ENCODE measurements around the gene UCKL1. TPM values are rescaled to one million over a fixed set of nuclear protein-coding genes. Genes with fewer than 3 reads are reported as not detected.

The UCKL1 gene
- total RNA-seq, 1 donor, result 21.0 TPM

DNA sequence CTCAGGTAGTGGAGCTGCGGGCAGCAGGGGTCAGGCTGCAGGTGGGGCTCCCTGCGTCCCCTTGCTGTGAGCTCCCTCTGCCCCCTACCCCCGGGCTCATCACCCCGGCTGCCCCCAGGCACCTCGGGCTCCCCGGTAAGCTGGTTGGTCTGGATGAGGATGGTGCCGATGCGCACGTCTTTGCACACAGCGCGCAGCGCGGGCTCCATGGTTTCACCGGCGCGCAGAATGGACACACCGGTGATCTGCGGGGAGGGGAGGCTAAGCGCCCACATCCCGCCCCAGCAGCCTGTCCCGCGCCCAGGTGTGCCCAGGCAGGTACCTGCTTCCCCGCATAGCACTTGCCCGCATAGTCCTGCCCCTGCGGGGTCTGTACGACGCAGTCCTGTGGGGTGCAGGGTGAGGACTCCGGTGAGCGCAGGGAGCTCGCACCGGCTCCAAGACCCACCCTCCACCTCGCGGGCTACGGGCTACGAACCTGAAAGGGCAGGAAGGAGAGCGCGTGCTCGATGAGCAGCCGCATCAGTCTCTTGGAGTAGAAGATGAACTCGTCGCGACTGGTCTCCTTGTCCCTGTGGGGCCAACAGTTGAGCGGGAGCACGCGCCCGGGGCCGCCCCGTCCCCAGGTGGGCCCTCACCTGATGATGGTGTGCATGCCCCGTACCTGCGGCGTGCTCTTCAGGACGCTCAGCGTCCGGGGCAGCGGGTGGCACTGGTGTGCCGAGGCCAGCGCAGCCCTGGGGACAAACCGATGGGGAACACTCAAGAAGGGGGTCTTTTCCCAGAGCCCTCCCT lies 15.5 kb downstream of the UCKL1 start:
- Histone ChIP-seq H3K4me1 (ENCODE audit: insufficient read depth, low read length) (no peaks in the 10 kb centered on the region), H4K20me1 (ENCODE audit: insufficient read depth, low read length) (peaks cover 57% of the 10 kb centered on the region), H2AFZ (ENCODE audit: low read length) (no peak overlapping the region), H3K4me3 (ENCODE audit: insufficient read depth, low read length) (no peak overlapping the region), H3K9me3 (ENCODE audit: low read depth, low read length) (no peaks in the 10 kb centered on the region), H3K4me2 (ENCODE audit: insufficient read depth, low read length) (no peak overlapping the region), H3K27me3 (ENCODE audit: insufficient read depth, low read length) (no peaks in the 10 kb centered on the region), H3K79me2 (ENCODE audit: insufficient read depth, low read length) (peaks cover 37% of the 10 kb centered on the region), H3K36me3 (ENCODE audit: insufficient read depth, low read length) (peaks cover 27% of the 10 kb centered on the region), H3K27ac (ENCODE audit: low read depth, low read length) (no peak overlapping the region)
- TF ChIP-seq, protein P1, sequence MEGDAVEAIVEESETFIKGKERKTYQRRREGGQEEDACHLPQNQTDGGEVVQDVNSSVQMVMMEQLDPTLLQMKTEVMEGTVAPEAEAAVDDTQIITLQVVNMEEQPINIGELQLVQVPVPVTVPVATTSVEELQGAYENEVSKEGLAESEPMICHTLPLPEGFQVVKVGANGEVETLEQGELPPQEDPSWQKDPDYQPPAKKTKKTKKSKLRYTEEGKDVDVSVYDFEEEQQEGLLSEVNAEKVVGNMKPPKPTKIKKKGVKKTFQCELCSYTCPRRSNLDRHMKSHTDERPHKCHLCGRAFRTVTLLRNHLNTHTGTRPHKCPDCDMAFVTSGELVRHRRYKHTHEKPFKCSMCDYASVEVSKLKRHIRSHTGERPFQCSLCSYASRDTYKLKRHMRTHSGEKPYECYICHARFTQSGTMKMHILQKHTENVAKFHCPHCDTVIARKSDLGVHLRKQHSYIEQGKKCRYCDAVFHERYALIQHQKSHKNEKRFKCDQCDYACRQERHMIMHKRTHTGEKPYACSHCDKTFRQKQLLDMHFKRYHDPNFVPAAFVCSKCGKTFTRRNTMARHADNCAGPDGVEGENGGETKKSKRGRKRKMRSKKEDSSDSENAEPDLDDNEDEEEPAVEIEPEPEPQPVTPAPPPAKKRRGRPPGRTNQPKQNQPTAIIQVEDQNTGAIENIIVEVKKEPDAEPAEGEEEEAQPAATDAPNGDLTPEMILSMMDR (IDR thresholded peaks at IDR 0.05; ENCODE audit: extremely low read depth, low read depth, low read length), result no peak
- DNase-seq (ENCODE audit: insufficient read length, low spot score, missing footprints), result peak; percentile 83

DNA sequence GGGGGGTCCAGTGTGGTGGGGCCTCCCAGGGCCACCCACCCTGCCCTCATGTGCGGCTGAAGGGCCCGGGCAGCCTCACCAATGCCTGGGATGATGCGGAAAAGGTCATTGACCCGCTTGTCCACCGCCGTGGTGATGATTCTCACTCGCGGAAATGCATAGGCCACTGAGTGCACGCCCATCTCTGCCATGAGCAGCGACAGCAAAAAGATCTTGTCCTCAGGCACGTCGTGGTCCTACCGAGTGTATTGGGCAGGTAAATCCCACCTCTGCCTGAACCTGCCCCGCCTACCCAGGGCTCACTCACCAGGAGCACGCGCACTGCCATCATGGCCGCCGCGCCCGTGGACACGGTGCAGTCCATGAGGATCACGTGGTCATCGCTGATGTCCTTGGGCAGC lies 16.1 kb downstream of the UCKL1 start:
- no peaks in the 10 kb centered on the region for H3K27me3 ChIP-seq (ENCODE audit: insufficient read depth, low read length)
- DNase-seq (ENCODE audit: insufficient read length, low spot score, missing footprints), result peak; percentile 69
- no peak overlapping the region for H2AFZ ChIP-seq (ENCODE audit: low read length)
- no peaks in the 10 kb centered on the region for H3K4me1 ChIP-seq (ENCODE audit: insufficient read depth, low read length)
- H3K79me2 ChIP-seq (ENCODE audit: insufficient read depth, low read length), result peaks cover 37% of the 10 kb centered on the region
- peaks cover 54% of the 10 kb centered on the region for H4K20me1 ChIP-seq (ENCODE audit: insufficient read depth, low read length)
- no peak overlapping the region for H3K4me2 ChIP-seq (ENCODE audit: insufficient read depth, low read length)
- H3K4me3 ChIP-seq (ENCODE audit: insufficient read depth, low read length), result no peak overlapping the region
- H3K9me3 ChIP-seq (ENCODE audit: low read depth, low read length), result no peaks in the 10 kb centered on the region
- peaks cover 30% of the 10 kb centered on the region for H3K36me3 ChIP-seq (ENCODE audit: insufficient read depth, low read length)
- no peak overlapping the region for H3K27ac ChIP-seq (ENCODE audit: low read depth, low read length)
- TF ChIP-seq, protein P1 (IDR thresholded peaks at IDR 0.05; ENCODE audit: extremely low read depth, low read depth, low read length), result no peak

DNA sequence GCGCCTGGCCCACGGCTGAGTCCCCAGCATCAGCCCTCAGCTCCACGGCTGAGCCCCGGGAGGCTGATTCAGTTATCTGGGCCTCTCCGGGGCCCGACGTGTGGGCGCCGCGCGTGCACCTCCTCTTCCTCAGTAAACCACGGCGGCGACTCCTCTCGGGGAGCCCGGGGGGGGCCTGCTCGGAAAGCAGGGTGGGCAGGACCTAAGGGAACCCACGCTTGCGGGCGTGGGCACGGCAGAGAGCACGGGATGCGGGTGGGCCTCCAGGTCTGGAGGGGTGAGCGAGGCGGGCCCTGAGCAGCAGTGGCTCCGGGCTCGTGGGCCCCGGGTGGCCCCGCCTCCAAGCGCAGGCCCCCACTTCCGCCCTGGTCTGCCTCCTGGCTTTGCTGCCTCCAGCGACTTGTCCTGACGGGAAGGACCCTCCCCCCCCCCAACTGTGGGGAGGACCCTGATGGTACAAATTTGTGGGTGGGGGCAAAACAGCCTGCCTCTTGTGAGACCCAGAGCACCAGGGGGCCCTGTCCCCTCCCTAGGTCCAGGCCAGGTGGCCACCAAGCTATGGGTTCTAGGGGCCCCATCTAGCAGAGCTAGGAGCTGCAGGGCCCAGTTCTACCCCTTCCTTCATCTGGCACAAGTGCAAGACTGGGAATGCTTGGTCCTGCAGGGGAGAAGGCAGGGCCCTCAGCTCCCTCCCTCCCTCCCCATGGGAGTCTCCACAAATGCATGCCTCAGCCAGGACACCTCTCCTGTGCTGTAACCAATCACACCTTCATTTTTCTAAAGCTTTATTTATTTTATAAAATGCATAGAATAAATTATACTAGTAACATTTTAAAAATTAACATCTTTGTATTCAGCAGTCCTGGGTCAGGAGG lies 16.9 kb downstream of the UCKL1 start:
- Histone ChIP-seq H2AFZ (ENCODE audit: low read length) (no peak overlapping the region), H3K79me2 (ENCODE audit: insufficient read depth, low read length) (peaks cover 41% of the 10 kb centered on the region), H3K4me1 (ENCODE audit: insufficient read depth, low read length) (no peaks in the 10 kb centered on the region), H3K36me3 (ENCODE audit: insufficient read depth, low read length) (peaks cover 36% of the 10 kb centered on the region), H3K27ac (ENCODE audit: low read depth, low read length) (no peak overlapping the region), H3K4me2 (ENCODE audit: insufficient read depth, low read length) (no peak overlapping the region), H3K27me3 (ENCODE audit: insufficient read depth, low read length) (no peaks in the 10 kb centered on the region), H3K9me3 (ENCODE audit: low read depth, low read length) (no peaks in the 10 kb centered on the region), H4K20me1 (ENCODE audit: insufficient read depth, low read length) (peaks cover 55% of the 10 kb centered on the region), H3K4me3 (ENCODE audit: insufficient read depth, low read length) (no peak overlapping the region)
- TF ChIP-seq, protein P1 (IDR thresholded peaks at IDR 0.05; ENCODE audit: extremely low read depth, low read depth, low read length), result no peak
- peak; percentile 83 for DNase-seq (ENCODE audit: insufficient read length, low spot score, missing footprints)

DNA sequence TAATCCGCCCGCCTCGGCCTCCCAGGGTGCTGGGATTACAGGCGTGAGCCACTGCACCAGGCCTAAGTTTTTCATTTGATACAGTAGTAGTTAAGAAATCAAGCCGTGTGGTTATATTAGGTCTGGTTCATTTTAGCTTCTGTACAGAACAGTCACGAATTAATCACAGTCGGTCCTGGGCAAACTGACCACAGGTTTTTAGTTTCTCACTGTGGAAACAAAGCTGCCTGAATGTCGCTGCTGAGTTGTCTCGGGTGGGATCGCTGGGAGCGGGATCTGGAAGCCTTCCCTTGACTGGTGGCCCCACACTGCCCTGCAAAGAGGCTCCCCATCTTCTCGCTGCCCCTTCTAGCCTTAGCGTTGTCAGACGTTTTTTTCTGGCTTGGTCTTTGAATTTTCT lies 18.6 kb downstream of the UCKL1 start:
- TF ChIP-seq, protein P1 (IDR thresholded peaks at IDR 0.05; ENCODE audit: extremely low read depth, low read depth, low read length), result no peak
- peak; percentile 80 for DNase-seq (ENCODE audit: insufficient read length, low spot score, missing footprints)
- no peak overlapping the region for H3K27ac ChIP-seq (ENCODE audit: low read depth, low read length)
- H3K4me1 ChIP-seq (ENCODE audit: insufficient read depth, low read length), result no peaks in the 10 kb centered on the region
- H3K27me3 ChIP-seq (ENCODE audit: insufficient read depth, low read length), result no peaks in the 10 kb centered on the region
- H2AFZ ChIP-seq (ENCODE audit: low read length), result no peak overlapping the region
- H3K79me2 ChIP-seq (ENCODE audit: insufficient read depth, low read length), result peaks cover 52% of the 10 kb centered on the region
- H3K9me3 ChIP-seq (ENCODE audit: low read depth, low read length), result no peaks in the 10 kb centered on the region
- peaks cover 52% of the 10 kb centered on the region for H4K20me1 ChIP-seq (ENCODE audit: insufficient read depth, low read length)
- H3K4me3 ChIP-seq (ENCODE audit: insufficient read depth, low read length), result no peak overlapping the region
- peaks cover 39% of the 10 kb centered on the region for H3K36me3 ChIP-seq (ENCODE audit: insufficient read depth, low read length)
- no peak overlapping the region for H3K4me2 ChIP-seq (ENCODE audit: insufficient read depth, low read length)
